Left ventricle myocardium inferior (tissue), 1 donor: ENCODE results near the gene P2RX7. TPM values are rescaled to one million over a fixed set of nuclear protein-coding genes. Genes with fewer than 3 reads are reported as not detected.

Experiments
- DNase-seq: peaks from one replicate; pipeline ENCODE4 v3.0.0-alpha.2; 2020
- H3K27ac ChIP-seq: fragments of 200-600 bp; replicated peaks from 2 replicates; pipeline ENCODE4 v1.8.0; 2021
- H3K27me3 ChIP-seq: fragments of 200-600 bp; 2 replicates; pipeline ENCODE4 v1.8.0; 2021; ENCODE audit warnings: low read depth
- H3K36me3 ChIP-seq: fragments of 200-600 bp; 2 replicates; pipeline ENCODE4 v1.8.0; 2021
- H3K4me1 ChIP-seq: fragments of 200-600 bp; 2 replicates; pipeline ENCODE4 v1.8.0; 2021
- H3K4me3 ChIP-seq: fragments of 200-600 bp; 2 replicates; pipeline ENCODE4 v1.8.0; 2021; ENCODE audit warnings: mild to moderate bottlenecking, moderate library complexity
- H3K9me3 ChIP-seq: fragments of 200-600 bp; replicated peaks from 2 replicates; pipeline ENCODE4 v1.8.0; 2021
- CTCF ChIP-seq: fragments of 200-600 bp; IDR thresholded peaks from 2 replicates; pipeline ENCODE4 v1.8.0; 2021; ENCODE audit warnings: antibody characterized with exemption, mild to moderate bottlenecking, borderline replicate concordance
- intact Hi-C: fragments of 100-400 bp; cut with micrococcal nuclease; formaldehyde crosslinking; loops from one replicate; pipeline ENCODE4 v1.11.0; 2022
- total RNA-seq: library from RNA; stranded (reverse); fragmentation: NEBNext Ultra II Directional; extraction: Animal tissue kit (Norgen Biotek cat#: 25700); gene quantifications from one replicate; pipeline ENCODE4 v1.2.1, GENCODE V29; 2021
- donor health status: DM: no; HTN: yes; CAD: no; lungs with severe emphysema.

The P2RX7 gene
- total RNA-seq, 1 donor from 2014 or later: 1.6 TPM

DNA sequence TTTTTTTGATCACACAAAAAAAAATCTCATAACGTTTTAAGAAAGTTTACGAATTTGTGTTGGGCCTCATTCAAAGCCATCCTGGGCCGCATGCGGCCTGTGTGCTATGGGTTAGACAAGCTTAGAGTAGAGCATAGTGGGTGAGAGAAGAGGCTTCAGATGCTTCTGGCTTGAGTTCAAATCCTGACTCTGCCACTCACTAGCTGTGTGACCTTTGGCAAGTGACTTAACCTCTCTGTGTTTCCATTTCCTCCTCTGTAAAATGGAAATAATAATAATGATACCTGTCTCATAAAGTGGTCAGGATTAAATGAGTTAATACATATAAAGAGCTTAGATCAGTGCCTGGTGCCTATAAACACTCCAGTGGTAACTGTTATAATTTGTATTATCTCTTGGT, 83.4 kb downstream of the P2RX7 start:
- peaks cover 10% of the 10 kb centered on the region for H3K36me3 ChIP-seq
- no peak for TF ChIP-seq CTCF
- DNase-seq: no peak

DNA sequence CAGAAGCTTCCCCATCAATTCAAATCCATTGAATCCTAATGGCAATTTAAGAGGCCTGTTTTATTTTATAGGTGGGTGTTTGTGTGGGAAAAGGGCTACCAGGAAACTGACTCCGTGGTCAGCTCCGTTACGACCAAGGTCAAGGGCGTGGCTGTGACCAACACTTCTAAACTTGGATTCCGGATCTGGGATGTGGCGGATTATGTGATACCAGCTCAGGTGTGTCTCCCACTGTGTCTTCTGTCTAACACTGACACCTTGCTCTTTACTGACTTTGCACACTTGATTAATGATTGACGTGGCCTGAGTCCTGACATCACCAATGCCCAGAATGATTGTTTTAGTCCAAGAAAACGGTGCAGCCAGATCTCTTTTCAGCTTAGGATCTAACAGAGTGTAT, 84.4 kb downstream of the P2RX7 start:
- H3K9me3 ChIP-seq: no peaks in the 10 kb centered on the region
- peaks cover 15% of the 10 kb centered on the region for H3K4me1 ChIP-seq
- intact Hi-C loops: no loop called here
- H3K27me3 ChIP-seq: no peaks in the 10 kb centered on the region
- peaks cover 13% of the 10 kb centered on the region for H3K36me3 ChIP-seq
- no peak overlapping the region for H3K27ac ChIP-seq
- DNase-seq: no peak
- H3K4me3 ChIP-seq: no peak overlapping the region
- TF ChIP-seq CTCF: no peak

More for the DNA sequence above, 83.4 kb downstream of the P2RX7 start:
- Histone ChIP-seq H3K4me1 (peaks cover 17% of the 10 kb centered on the region), H3K9me3 (no peaks in the 10 kb centered on the region), H3K27ac (no peak overlapping the region), H3K4me3 (no peak overlapping the region), H3K27me3 (no peaks in the 10 kb centered on the region)
- intact Hi-C loops: no loop called here

- H3K4me1 ChIP-seq: peaks cover 15% of the 10 kb centered on the region
- TF ChIP-seq CTCF: no peak
- H3K9me3 ChIP-seq: no peaks in the 10 kb centered on the region
- H3K4me3 ChIP-seq: no peak overlapping the region
- no peak for DNase-seq
- peaks cover 15% of the 10 kb centered on the region for H3K36me3 ChIP-seq
- no peaks in the 10 kb centered on the region for H3K27me3 ChIP-seq
- no peak overlapping the region for H3K27ac ChIP-seq
- intact Hi-C loops: no loop called here
These were observed 85.1 kb downstream of the P2RX7 start for GRCh38 chr12:121217761-121218160.

DNA sequence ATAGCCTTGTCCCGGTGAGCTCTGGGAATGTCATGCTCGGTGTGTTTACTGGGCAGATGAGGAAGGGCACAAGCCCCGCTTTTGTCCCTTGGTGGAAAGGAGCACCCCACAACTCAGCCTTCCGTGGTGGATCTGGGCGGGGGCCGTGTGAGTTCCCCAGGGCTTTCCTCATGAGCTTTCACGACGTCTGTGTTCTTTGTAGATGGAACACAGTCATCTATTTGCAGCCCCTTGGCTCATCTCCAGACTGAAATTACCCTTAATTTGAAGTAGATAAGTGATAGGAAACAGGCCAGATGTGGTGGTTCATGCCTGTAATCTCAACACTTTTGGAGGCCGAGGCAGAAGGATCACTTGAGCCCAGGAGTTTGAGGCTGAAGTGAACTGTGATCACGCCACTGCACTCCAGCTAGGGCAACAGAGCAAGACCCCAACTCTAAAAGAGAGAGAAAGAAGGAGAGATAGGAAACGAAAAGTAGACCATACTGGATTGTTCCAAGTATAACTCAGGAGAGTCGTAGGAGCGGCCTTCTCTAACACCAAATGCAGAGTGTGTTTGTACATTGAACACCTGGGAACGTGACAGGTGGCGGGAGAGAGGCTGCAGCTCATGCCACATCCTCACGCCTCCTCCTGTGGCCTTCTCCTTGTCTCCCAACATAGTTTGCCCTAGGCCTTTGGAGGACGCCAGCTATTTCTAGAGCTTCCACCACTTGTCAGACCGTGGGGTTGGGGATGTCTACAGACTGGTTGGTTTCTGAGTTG, 86.1 kb downstream of the P2RX7 start:
- H3K9me3 ChIP-seq: no peaks in the 10 kb centered on the region
- peaks cover 15% of the 10 kb centered on the region for H3K4me1 ChIP-seq
- intact Hi-C loops: no loop called here
- no peak for TF ChIP-seq CTCF
- no peak for DNase-seq
- H3K27ac ChIP-seq: no peak overlapping the region
- no peaks in the 10 kb centered on the region for H3K27me3 ChIP-seq
- H3K36me3 ChIP-seq: peaks cover 25% of the 10 kb centered on the region
- no peak overlapping the region for H3K4me3 ChIP-seq

DNA sequence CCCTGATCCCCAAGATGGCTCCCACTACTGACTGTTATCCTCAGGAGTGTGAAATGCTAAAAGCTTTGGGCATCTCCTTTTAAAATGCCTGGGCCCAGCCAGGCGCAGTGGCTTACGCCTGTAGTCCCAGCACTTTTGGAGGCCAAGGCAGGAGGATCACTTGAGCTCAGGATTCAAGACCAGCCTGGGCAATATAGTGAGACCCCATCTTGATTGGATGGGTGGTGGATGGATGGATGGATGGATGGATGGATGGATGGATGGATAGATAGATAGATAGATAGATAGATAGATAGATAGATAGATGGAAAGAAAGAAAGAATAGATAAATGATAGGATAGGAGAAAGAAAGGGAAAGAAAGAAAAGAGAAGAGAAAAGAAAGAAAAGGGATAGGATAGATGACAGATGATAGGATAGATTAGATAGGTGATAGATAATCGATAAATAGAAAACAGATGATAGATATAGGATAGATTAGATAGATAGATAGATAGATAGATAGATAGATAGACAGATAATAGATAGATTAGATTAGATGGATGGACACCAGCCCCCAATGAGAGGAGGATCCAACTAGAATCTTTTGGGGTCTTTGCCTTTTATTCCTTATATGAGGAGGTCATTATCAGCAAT, 86.8 kb downstream of the P2RX7 start:
- DNase-seq: no peak
- H3K27me3 ChIP-seq: no peaks in the 10 kb centered on the region
- H3K9me3 ChIP-seq: no peaks in the 10 kb centered on the region
- no peak overlapping the region for H3K4me3 ChIP-seq
- intact Hi-C loops: no loop called here
- H3K36me3 ChIP-seq: peaks cover 28% of the 10 kb centered on the region
- H3K4me1 ChIP-seq: peaks cover 9% of the 10 kb centered on the region
- no peak overlapping the region for H3K27ac ChIP-seq
- no peak for TF ChIP-seq CTCF
